ENCODE results near the gene ONECUT3.

Gene ONECUT3

GRCh38 chr19:1823539-1824251, 70.4 kb downstream of the ONECUT3 start:
- peaks cover 10% of the 10 kb centered on the region for H4K20me1 ChIP-seq (ENCODE audit: insufficient read depth, low read length)
- no peaks in the 10 kb centered on the region for H3K4me1 ChIP-seq (ENCODE audit: low read length)
- peaks cover 37% of the 10 kb centered on the region for H3K36me3 ChIP-seq (replicated peaks; ENCODE audit: low read depth, low read length)

DNA sequence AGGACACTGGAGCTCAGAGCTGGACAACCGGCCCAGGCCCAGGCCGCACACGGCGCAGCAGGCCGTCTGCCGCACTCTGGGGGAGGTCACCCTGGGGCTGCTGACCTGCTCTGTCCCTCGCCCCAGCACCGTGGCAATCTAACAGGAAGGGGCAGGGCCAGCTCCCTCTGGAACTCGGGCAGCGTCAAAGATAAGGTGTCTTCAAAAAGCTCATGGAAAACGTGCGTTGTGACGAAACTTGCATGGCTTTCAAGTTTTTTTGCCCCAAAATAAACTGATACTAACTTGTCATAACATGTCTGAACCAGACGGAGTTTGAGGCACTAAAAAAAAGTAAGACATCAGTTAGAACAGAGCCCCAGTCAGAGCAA, 70.9 kb downstream of the ONECUT3 start:
- peaks cover 10% of the 10 kb centered on the region for H4K20me1 ChIP-seq (ENCODE audit: insufficient read depth, low read length)
- TF ChIP-seq CTCF (IDR thresholded peaks at IDR 0.05; ENCODE audit: low read depth, low read length): no peak
- TF ChIP-seq EZH2phosphoT487 (IDR thresholded peaks at IDR 0.05; ENCODE audit: low read depth): no peak
- H3K9ac ChIP-seq (ENCODE audit: low read length): no peak overlapping the region
- H3K79me2 ChIP-seq (ENCODE audit: low read length): peaks cover 6% of the 10 kb centered on the region; the same call in 1 of the 2 replicates
- H3K27me3 ChIP-seq (ENCODE audit: low read depth, low read length): no peaks in the 10 kb centered on the region
- H2AFZ ChIP-seq (ENCODE audit: low read depth, low read length): no peak overlapping the region
- H3K36me3 ChIP-seq (replicated peaks; ENCODE audit: low read depth, low read length): peaks cover 33% of the 10 kb centered on the region
- H3K4me1 ChIP-seq (ENCODE audit: low read length): no peaks in the 10 kb centered on the region
- H3K27ac ChIP-seq (ENCODE audit: low read length): no peak overlapping the region
- no peak overlapping the region for H3K4me3 ChIP-seq (ENCODE audit: low read length)
- H3K9me3 ChIP-seq (ENCODE audit: insufficient read depth, low read length): no peaks in the 10 kb centered on the region
- no peak overlapping the region for H3K4me2 ChIP-seq (ENCODE audit: low read length)

More at GRCh38 chr19:1823539-1824251, 70.4 kb downstream of the ONECUT3 start:
- H3K9ac ChIP-seq (ENCODE audit: low read length): no peak overlapping the region
- H3K27me3 ChIP-seq (ENCODE audit: low read depth, low read length): no peaks in the 10 kb centered on the region
- no peak overlapping the region for H3K27ac ChIP-seq (ENCODE audit: low read length)
- no peaks in the 10 kb centered on the region for H3K9me3 ChIP-seq (ENCODE audit: insufficient read depth, low read length)
- H2AFZ ChIP-seq (ENCODE audit: low read depth, low read length): no peak overlapping the region
- no peak overlapping the region for H3K4me2 ChIP-seq (ENCODE audit: low read length)
- TF ChIP-seq EZH2phosphoT487 (IDR thresholded peaks at IDR 0.05; ENCODE audit: low read depth) (no peak), CTCF (IDR thresholded peaks at IDR 0.05; ENCODE audit: low read depth, low read length) (no peak)
- H3K79me2 ChIP-seq (ENCODE audit: low read length): peaks cover 3% of the 10 kb centered on the region; the same call in 1 of the 2 replicates
- H3K4me3 ChIP-seq (ENCODE audit: low read length): no peak overlapping the region

DNA sequence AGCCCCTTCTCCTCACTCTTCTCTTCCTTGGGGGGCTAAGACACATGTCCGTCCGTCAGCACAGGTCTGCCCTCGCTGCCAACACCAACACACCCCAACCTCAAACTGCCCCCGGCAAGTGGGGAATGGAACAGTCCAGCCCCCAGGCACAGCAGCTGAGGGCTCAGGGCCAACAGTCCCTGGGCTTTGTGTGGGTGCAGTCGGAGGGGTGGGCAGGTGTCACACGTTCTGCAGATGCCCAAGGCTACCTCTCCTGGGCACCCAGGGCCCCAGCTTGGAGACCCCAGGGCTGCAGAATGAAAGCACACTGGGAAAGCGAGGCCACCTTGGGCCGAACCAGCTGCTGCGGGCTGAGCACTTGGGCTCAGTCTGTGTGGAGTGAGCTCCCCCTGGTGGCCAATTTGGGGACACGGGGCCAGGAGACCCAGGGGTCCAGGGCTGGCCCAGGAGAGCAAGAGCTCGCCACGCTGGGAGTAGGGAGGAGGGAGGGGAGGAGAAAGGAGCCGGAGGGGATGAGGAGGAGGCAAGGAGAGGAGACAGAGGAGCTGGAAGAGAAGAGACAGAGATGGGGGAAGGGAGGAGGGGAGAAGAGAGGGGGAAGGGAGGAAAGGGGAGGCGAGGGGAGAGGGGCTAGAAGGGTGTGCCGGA, 72.7 kb downstream of the ONECUT3 start:
- H3K27me3 ChIP-seq (ENCODE audit: low read depth, low read length): no peaks in the 10 kb centered on the region
- H3K9me3 ChIP-seq (ENCODE audit: insufficient read depth, low read length): no peaks in the 10 kb centered on the region
- H3K27ac ChIP-seq (ENCODE audit: low read length): no peak overlapping the region
- peaks cover 31% of the 10 kb centered on the region for H3K36me3 ChIP-seq (replicated peaks; ENCODE audit: low read depth, low read length)
- peaks cover 18% of the 10 kb centered on the region for H4K20me1 ChIP-seq (ENCODE audit: insufficient read depth, low read length)
- H3K79me2 ChIP-seq (ENCODE audit: low read length): peaks cover 19% of the 10 kb centered on the region
- H3K9ac ChIP-seq (ENCODE audit: low read length): no peak overlapping the region
- no peak overlapping the region for H2AFZ ChIP-seq (ENCODE audit: low read depth, low read length)
- peak; percentile 99 for TF ChIP-seq CTCF (IDR thresholded peaks at IDR 0.05; ENCODE audit: low read depth, low read length)
- no peak for TF ChIP-seq EZH2phosphoT487 (IDR thresholded peaks at IDR 0.05; ENCODE audit: low read depth)
- H3K4me2 ChIP-seq (ENCODE audit: low read length): no peak overlapping the region
- H3K4me3 ChIP-seq (ENCODE audit: low read length): no peak overlapping the region
- no peaks in the 10 kb centered on the region for H3K4me1 ChIP-seq (ENCODE audit: low read length)
